Right atrium auricular region (tissue), 2 donors: Measurements from ENCODE around the gene CD2BP2. TPM values are rescaled to one million over a fixed set of nuclear protein-coding genes. Genes with fewer than 3 reads are reported as not detected.

ENCODE experiments used
- DNase-seq: peaks from one replicate; pipeline ENCODE4 v3.0.0-alpha.2; 2019; ENCODE audit warnings: low spot score
- H3K27ac ChIP-seq, 2 donors: fragments of 200-600 bp; sonication (generic); 1 replicate in 1 of 2; 2 replicates in 1 of 2; pipeline ENCODE4 v1.5.1; 2016 to 2019
- H3K27me3 ChIP-seq, 2 donors: fragments of 200-600 bp; sonication (generic); one replicate each; pipeline versions ENCODE4 v1.5.1 to v1.6.0; 2017 to 2019
- H3K36me3 ChIP-seq: fragments of 200-600 bp; sonication (generic); one replicate; pipeline ENCODE4 v1.5.1; 2016
- H3K4me1 ChIP-seq, 2 donors: fragments of 200-600 bp; sonication (generic); one replicate each; pipeline versions ENCODE4 v1.5.1 to v1.6.0; 2017 to 2019
- H3K4me3 ChIP-seq, 2 donors: fragments of 200-600 bp; sonication (generic); 1 replicate in 1 of 2; 2 replicates in 1 of 2; pipeline ENCODE4 v1.5.1; 2017 to 2019; ENCODE audit warnings: mild to moderate bottlenecking in 1 of 2, moderate library complexity in 1 of 2
- H3K9me3 ChIP-seq, 2 donors: fragments of 200-600 bp; sonication (generic); one replicate each; pipeline ENCODE4 v1.5.1; 2019
- CTCF ChIP-seq, 2 donors: fragments of 200-600 bp; sonication (generic); IDR thresholded peaks; one replicate each; pipeline ENCODE4 v1.5.1; 2019; ENCODE audit warnings: antibody characterized with exemption in 2 of 2
- total RNA-seq, 2 donors: library from RNA; depleted of rRNA; stranded (reverse); fragments of >200 nt; gene quantifications; one replicate each; pipeline ENCODE4 v1.1.0, GENCODE V29; 2016

The CD2BP2 gene
- total RNA-seq, 2 donors from 2014 or later = 22.0 to 39.3 TPM

- Histone ChIP-seq H3K4me1 (peaks cover 4 to 52% of the 10 kb centered on the region in 2 donors), H3K36me3 (peaks cover 34% of the 10 kb centered on the region), H3K27ac (peak overlapping the region; percentile 75 to 87), H3K27me3 (no peaks in the 10 kb centered on the region), H3K9me3 (no peaks in the 10 kb centered on the region), H3K4me3 (no peak overlapping the region)
- TF ChIP-seq CTCF (IDR thresholded peaks at IDR 0.05) = no peak
- DNase-seq = peak; percentile 92
Observed at GRCh38 chr16:30351586-30352419, 3.3 kb downstream of the CD2BP2 start.

- Histone ChIP-seq H3K4me1 (peaks cover 4 to 44% of the 10 kb centered on the region in 2 donors), H3K27me3 (no peaks in the 10 kb centered on the region), H3K36me3 (peaks cover 34% of the 10 kb centered on the region), H3K27ac (peak overlapping the region in 1 of 2 donors; percentile 15), H3K4me3 (no peak overlapping the region), H3K9me3 (no peaks in the 10 kb centered on the region)
- no peak for TF ChIP-seq CTCF (IDR thresholded peaks at IDR 0.05)
- no peak for DNase-seq
Observed at GRCh38 chr16:30351001-30351441, 4.1 kb downstream of the CD2BP2 start.

- H3K4me3 ChIP-seq = no peak overlapping the region
- DNase-seq = no peak
- no peak for TF ChIP-seq CTCF (IDR thresholded peaks at IDR 0.05)
- H3K27ac ChIP-seq = peak overlapping the region in 1 of 2 donors; percentile 15
- no peaks in the 10 kb centered on the region for H3K9me3 ChIP-seq
- H3K27me3 ChIP-seq = no peaks in the 10 kb centered on the region
- H3K4me1 ChIP-seq = peaks cover 4 to 37% of the 10 kb centered on the region in 2 donors
- peaks cover 34% of the 10 kb centered on the region for H3K36me3 ChIP-seq
Observed at GRCh38 chr16:30350134-30350871, 4.8 kb downstream of the CD2BP2 start.

- DNase-seq = no peak
- peaks cover 4 to 36% of the 10 kb centered on the region in 2 donors for H3K4me1 ChIP-seq
- H3K36me3 ChIP-seq = peaks cover 34% of the 10 kb centered on the region
- no peaks in the 10 kb centered on the region for H3K9me3 ChIP-seq
- H3K4me3 ChIP-seq = no peak overlapping the region
- no peaks in the 10 kb centered on the region for H3K27me3 ChIP-seq
- TF ChIP-seq CTCF (IDR thresholded peaks at IDR 0.05) = no peak
- no peak overlapping the region for H3K27ac ChIP-seq
Observed at GRCh38 chr16:30349675-30350074, 5.4 kb downstream of the CD2BP2 start.

GRCh38 chr16:30348929-30349328 lies 6.2 kb downstream of the CD2BP2 start:
- Histone ChIP-seq H3K36me3 (peaks cover 34% of the 10 kb centered on the region), H3K9me3 (no peaks in the 10 kb centered on the region), H3K4me3 (no peak overlapping the region), H3K27ac (no peak overlapping the region), H3K4me1 (peaks cover 4 to 29% of the 10 kb centered on the region in 2 donors), H3K27me3 (no peaks in the 10 kb centered on the region)
- no peak for DNase-seq
- TF ChIP-seq CTCF (IDR thresholded peaks at IDR 0.05) = no peak
